ENCODE results near the gene SLC4A1AP.

DNA sequence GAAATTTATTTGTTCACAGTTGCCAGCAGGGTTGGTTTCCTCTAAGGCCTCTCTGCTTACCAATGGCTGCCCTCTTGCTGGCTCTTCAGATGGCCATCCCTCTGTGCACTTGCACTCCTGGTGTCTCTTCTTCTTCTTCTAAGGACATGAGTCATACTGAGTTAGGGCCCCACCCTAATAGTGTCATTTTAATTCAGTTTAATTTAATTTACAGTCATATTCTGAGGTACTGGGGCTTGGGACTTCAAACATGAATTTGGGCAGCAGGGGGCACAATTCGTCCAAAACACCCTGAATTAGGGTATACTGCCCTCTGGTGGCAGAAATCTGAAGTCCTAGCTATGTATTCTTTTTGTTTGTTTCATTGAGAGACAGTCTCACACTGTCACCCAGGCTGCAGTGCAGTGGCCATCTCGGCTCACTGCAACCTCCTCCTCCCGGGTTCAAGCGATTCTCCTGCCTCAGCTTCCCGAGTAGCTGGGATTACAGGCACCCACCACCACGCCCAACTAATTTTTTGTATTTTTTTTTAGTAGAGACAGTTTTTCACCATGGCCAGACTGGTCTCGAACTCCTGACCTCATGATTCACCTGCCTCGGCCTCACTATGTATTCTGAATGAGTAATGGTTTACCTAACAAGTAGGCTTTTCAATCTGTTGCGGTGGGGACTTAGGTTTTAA lies 19.8 kb downstream of the SLC4A1AP start:
- no peak for TF ChIP-seq TARDBP (IDR thresholded peaks at IDR 0.05)
- no peak for TF ChIP-seq SUZ12 (IDR thresholded peaks at IDR 0.05)
- no peak for TF ChIP-seq SP1 (IDR thresholded peaks at IDR 0.05)
- TF ChIP-seq FOXM1 (IDR thresholded peaks at IDR 0.05; ENCODE audit: borderline replicate concordance) = no peak
- TF ChIP-seq, protein P1, sequence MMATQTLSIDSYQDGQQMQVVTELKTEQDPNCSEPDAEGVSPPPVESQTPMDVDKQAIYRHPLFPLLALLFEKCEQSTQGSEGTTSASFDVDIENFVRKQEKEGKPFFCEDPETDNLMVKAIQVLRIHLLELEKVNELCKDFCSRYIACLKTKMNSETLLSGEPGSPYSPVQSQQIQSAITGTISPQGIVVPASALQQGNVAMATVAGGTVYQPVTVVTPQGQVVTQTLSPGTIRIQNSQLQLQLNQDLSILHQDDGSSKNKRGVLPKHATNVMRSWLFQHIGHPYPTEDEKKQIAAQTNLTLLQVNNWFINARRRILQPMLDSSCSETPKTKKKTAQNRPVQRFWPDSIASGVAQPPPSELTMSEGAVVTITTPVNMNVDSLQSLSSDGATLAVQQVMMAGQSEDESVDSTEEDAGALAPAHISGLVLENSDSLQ (IDR thresholded peaks at IDR 0.05) = peak; percentile 30; the same call in 1 of the 2 replicates
- TF ChIP-seq ARNT (IDR thresholded peaks at IDR 0.05) = no peak
- no peak for TF ChIP-seq HDGF (IDR thresholded peaks at IDR 0.05; ENCODE audit: borderline replicate concordance)
- no peak for TF ChIP-seq LEF1 (IDR thresholded peaks at IDR 0.05; ENCODE audit: borderline replicate concordance)
